Liver (tissue), 3 donors: ENCODE measurements around the gene SOX18.
"Not testable (repeated sequence)": the region's sequence is repeated elsewhere in the genome, so short reads cannot be mapped to it uniquely, and the experiment has no call there.

Experiments
- JUND ChIP-seq, 2 donors: IDR thresholded peaks; 2 replicates each; pipeline ENCODE4 v1.6.1; 2016; ENCODE audit warnings: antibody characterized with exemption in 2 of 2
- TAF1 ChIP-seq: conservative IDR thresholded peaks from 2 replicates; pipeline ENCODE4 v1.6.1; 2016; ENCODE audit warnings: antibody characterized with exemption, mild to moderate bottlenecking
- TF ChIP-seq, protein P1 (sequence below): fragments of 150-350 bp; IDR thresholded peaks from 2 replicates; pipeline ENCODE4 v1.5.1; 2017; ENCODE audit warnings: improper control_type of control experiment, low read depth, low read length; ENCODE audit not compliant: missing input control
- TF ChIP-seq, protein P2 (sequence below): IDR thresholded peaks from 2 replicates; pipeline ENCODE4 v1.6.1; 2016; ENCODE audit warnings: antibody characterized with exemption, mild to moderate bottlenecking
- donor health status: healthy.
- donor health status: healthy.

DNA sequence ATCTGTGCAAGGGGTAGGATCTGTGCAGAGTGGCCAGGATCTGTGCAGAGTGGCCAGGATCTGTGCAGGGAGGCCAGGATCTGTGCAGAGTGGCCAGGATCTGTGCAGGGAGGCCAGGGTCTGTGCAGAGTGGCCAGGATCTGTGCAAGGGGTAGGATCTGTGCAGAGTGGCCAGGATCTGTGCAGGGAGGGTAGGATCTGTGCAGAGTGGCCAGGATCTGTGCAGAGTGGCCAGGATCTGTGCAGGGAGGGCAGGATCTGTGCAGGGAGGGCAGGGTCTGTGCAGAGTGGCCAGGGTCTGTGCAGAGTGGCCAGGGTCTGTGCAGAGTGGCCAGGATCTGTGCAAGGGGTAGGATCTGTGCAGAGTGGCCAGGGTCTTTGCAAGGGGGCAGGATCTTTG, 39.1 kb upstream of the SOX18 start:
- TF ChIP-seq, protein P1, sequence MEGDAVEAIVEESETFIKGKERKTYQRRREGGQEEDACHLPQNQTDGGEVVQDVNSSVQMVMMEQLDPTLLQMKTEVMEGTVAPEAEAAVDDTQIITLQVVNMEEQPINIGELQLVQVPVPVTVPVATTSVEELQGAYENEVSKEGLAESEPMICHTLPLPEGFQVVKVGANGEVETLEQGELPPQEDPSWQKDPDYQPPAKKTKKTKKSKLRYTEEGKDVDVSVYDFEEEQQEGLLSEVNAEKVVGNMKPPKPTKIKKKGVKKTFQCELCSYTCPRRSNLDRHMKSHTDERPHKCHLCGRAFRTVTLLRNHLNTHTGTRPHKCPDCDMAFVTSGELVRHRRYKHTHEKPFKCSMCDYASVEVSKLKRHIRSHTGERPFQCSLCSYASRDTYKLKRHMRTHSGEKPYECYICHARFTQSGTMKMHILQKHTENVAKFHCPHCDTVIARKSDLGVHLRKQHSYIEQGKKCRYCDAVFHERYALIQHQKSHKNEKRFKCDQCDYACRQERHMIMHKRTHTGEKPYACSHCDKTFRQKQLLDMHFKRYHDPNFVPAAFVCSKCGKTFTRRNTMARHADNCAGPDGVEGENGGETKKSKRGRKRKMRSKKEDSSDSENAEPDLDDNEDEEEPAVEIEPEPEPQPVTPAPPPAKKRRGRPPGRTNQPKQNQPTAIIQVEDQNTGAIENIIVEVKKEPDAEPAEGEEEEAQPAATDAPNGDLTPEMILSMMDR: not testable (repeated sequence)
- TF ChIP-seq, protein P2, sequence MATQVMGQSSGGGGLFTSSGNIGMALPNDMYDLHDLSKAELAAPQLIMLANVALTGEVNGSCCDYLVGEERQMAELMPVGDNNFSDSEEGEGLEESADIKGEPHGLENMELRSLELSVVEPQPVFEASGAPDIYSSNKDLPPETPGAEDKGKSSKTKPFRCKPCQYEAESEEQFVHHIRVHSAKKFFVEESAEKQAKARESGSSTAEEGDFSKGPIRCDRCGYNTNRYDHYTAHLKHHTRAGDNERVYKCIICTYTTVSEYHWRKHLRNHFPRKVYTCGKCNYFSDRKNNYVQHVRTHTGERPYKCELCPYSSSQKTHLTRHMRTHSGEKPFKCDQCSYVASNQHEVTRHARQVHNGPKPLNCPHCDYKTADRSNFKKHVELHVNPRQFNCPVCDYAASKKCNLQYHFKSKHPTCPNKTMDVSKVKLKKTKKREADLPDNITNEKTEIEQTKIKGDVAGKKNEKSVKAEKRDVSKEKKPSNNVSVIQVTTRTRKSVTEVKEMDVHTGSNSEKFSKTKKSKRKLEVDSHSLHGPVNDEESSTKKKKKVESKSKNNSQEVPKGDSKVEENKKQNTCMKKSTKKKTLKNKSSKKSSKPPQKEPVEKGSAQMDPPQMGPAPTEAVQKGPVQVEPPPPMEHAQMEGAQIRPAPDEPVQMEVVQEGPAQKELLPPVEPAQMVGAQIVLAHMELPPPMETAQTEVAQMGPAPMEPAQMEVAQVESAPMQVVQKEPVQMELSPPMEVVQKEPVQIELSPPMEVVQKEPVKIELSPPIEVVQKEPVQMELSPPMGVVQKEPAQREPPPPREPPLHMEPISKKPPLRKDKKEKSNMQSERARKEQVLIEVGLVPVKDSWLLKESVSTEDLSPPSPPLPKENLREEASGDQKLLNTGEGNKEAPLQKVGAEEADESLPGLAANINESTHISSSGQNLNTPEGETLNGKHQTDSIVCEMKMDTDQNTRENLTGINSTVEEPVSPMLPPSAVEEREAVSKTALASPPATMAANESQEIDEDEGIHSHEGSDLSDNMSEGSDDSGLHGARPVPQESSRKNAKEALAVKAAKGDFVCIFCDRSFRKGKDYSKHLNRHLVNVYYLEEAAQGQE: not testable (repeated sequence)
- not testable (repeated sequence) for TF ChIP-seq TAF1; JUND (IDR thresholded peaks at IDR 0.05)
